Breast epithelium (tissue), 4 donors: ENCODE measurements around the gene COL5A1. TPM values are rescaled to one million over a fixed set of nuclear protein-coding genes. Genes with fewer than 3 reads are reported as not detected.
A peak's percentile ranks its signal among the peaks of the same experiment; 100 is the strongest.

Experiments used
- DNase-seq, 2 donors: peaks; one replicate each; pipeline ENCODE4 v3.0.0-alpha.2; 2019; ENCODE audit warnings: low spot score in 2 of 2
- H3K27ac ChIP-seq, 2 donors: fragments of 200-600 bp; sonication (generic) in 1 of 2; one replicate each; pipeline ENCODE4 v1.5.1; 2016 to 2019; ENCODE audit warnings: mild to moderate bottlenecking in 1 of 2
- H3K27me3 ChIP-seq, 2 donors: fragments of 200-600 bp; sonication (generic) in 1 of 2; one replicate each; pipeline versions ENCODE4 v1.5.1 to v1.6.0; 2017 to 2019; ENCODE audit warnings: control low read depth in 1 of 2, mild to moderate bottlenecking in 1 of 2
- H3K36me3 ChIP-seq: fragments of 200-600 bp; one replicate; pipeline ENCODE4 v1.5.1; 2019
- H3K4me1 ChIP-seq, 2 donors: fragments of 200-600 bp; sonication (generic); one replicate each; pipeline ENCODE4 v1.5.1; 2016 to 2019; ENCODE audit warnings: control low read depth in 1 of 2
- H3K4me3 ChIP-seq, 3 donors: fragments of 200-600 bp; sonication (generic); 1 replicate in 2 of 3; 2 replicates in 1 of 3; pipeline ENCODE4 v1.5.1; 2016 to 2019; ENCODE audit warnings: mild to moderate bottlenecking in 3 of 3, moderate library complexity in 2 of 3
- H3K9me3 ChIP-seq, 2 donors: fragments of 200-600 bp; sonication (generic) in 1 of 2; one replicate each; pipeline ENCODE4 v1.5.1; 2016 to 2019; ENCODE audit warnings: control low read depth in 1 of 2
- POLR2A ChIP-seq: fragments of 450-650 bp; IDR thresholded peaks from one replicate; pipeline ENCODE4 v1.6.1; 2016; ENCODE audit warnings: antibody characterized with exemption, mild to moderate bottlenecking, moderate library complexity
- POLR2AphosphoS5 ChIP-seq, 3 donors: sonication (generic); formaldehyde crosslinking; IDR thresholded peaks; one replicate each; pipeline ENCODE4 v1.6.1; 2017; ENCODE audit warnings: antibody characterized with exemption in 3 of 3
- intact Hi-C: fragments of 100-400 bp; cut with DNase I; formaldehyde crosslinking; loops from one replicate; pipeline ENCODE4 v1.15.1; 2023; ENCODE audit warnings: low total_unique reads
- total RNA-seq, 3 donors: library from RNA; depleted of rRNA; stranded (reverse); fragments of >200 nt; gene quantifications; one replicate each; pipeline ENCODE4 v1.1.0, GENCODE V29; 2016
- TF ChIP-seq, protein P1 (sequence below), 3 donors: fragments of 450-650 bp; IDR thresholded peaks; one replicate each; pipeline ENCODE4 v1.5.1; 2016 to 2017; ENCODE audit warnings: antibody characterized with exemption in 3 of 3, mild to moderate bottlenecking in 3 of 3, moderate library complexity in 3 of 3

Gene COL5A1
- total RNA-seq, 3 donors from 2014 or later: 12.1 to 17.0 (median 15.4) TPM

GRCh38 chr9:134604834-134605233 is 36.8 kb upstream of the COL5A1 start:
- DNase-seq: peak; percentile 11 to 43
- TF ChIP-seq POLR2AphosphoS5 (IDR thresholded peaks at IDR 0.05) (no peak), POLR2A (no peak)
- Histone ChIP-seq H3K4me1 (no peaks in the 10 kb centered on the region), H3K27ac (no peak overlapping the region), H3K36me3 (no peaks in the 10 kb centered on the region), H3K4me3 (no peak overlapping the region), H3K27me3 (no peaks in the 10 kb centered on the region), H3K9me3 (no peaks in the 10 kb centered on the region)
- intact Hi-C loops: no loop called here

DNA sequence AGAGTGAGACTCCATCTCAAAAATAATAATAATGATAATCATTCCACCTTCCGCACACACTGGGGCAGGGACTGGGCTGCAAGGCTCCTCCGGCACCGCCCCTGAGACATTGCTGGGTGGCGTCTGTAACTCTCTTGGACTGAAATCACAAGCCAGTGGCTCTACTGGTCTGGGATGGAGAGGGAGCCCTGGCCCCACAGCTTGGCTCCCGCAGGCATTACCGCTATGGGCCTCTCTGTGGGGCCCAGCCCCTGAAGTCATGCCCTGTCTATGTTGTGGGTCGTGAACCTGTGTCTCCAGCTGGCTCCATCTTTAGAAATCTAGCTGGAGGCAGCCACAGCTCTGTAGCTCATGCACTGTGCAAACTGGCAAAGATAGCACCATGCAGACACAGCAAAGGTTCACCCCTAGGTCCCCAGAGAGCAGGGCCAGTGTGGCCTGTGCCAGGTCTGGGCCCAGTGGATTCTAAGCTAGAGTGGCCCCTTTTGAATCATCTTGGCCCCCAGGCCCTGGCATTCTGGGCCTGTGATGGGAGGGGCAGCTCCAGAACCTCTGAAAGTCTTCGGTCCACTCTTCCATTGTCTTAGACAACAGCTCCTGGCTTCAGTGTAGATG is 36.1 kb upstream of the COL5A1 start:
- intact Hi-C loops: no loop called here
- Histone ChIP-seq H3K4me3 (no peak overlapping the region), H3K9me3 (no peaks in the 10 kb centered on the region), H3K27ac (no peak overlapping the region), H3K27me3 (no peaks in the 10 kb centered on the region), H3K4me1 (no peaks in the 10 kb centered on the region), H3K36me3 (no peaks in the 10 kb centered on the region)
- TF ChIP-seq POLR2AphosphoS5 (IDR thresholded peaks at IDR 0.05) (no peak), POLR2A (no peak)
- TF ChIP-seq, protein P1, sequence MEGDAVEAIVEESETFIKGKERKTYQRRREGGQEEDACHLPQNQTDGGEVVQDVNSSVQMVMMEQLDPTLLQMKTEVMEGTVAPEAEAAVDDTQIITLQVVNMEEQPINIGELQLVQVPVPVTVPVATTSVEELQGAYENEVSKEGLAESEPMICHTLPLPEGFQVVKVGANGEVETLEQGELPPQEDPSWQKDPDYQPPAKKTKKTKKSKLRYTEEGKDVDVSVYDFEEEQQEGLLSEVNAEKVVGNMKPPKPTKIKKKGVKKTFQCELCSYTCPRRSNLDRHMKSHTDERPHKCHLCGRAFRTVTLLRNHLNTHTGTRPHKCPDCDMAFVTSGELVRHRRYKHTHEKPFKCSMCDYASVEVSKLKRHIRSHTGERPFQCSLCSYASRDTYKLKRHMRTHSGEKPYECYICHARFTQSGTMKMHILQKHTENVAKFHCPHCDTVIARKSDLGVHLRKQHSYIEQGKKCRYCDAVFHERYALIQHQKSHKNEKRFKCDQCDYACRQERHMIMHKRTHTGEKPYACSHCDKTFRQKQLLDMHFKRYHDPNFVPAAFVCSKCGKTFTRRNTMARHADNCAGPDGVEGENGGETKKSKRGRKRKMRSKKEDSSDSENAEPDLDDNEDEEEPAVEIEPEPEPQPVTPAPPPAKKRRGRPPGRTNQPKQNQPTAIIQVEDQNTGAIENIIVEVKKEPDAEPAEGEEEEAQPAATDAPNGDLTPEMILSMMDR (IDR thresholded peaks at IDR 0.05): no peak
- no peak for DNase-seq

DNA sequence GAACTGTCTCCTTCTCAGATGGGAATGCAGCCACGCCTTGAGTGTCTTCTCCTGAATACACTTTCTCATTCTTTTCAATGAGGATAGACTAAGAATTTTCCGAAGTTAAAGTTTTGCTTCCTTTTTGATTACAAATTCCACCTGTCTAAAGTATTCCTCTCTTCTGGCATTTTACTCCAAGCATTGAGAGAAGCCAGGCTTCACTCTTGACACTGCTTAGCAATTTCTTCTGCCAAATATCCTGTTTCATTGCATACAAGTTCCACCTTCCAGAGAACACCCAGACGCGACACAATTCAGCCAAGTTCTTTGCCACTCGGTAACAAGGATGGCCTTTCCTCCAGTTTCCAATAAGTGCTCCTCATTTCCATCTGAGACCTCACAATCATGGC is 35.6 kb upstream of the COL5A1 start:
- Histone ChIP-seq H3K4me3 (no peak overlapping the region), H3K27ac (no peak overlapping the region), H3K4me1 (no peaks in the 10 kb centered on the region), H3K36me3 (no peaks in the 10 kb centered on the region), H3K9me3 (no peaks in the 10 kb centered on the region), H3K27me3 (no peaks in the 10 kb centered on the region)
- DNase-seq: no peak
- intact Hi-C loops: no loop called here
- TF ChIP-seq POLR2AphosphoS5 (IDR thresholded peaks at IDR 0.05) (no peak), POLR2A (no peak)

GRCh38 chr9:134606951-134607731 is 34.5 kb upstream of the COL5A1 start:
- Histone ChIP-seq H3K4me3 (no peak overlapping the region), H3K4me1 (no peaks in the 10 kb centered on the region), H3K36me3 (no peaks in the 10 kb centered on the region), H3K9me3 (peaks cover 0 to 4% of the 10 kb centered on the region in 2 donors), H3K27me3 (no peaks in the 10 kb centered on the region), H3K27ac (no peak overlapping the region)
- intact Hi-C loops: no loop called here
- peak in 1 of 2 donors; percentile 47 for DNase-seq
- TF ChIP-seq, protein P1 (IDR thresholded peaks at IDR 0.05): no peak
- no peak for TF ChIP-seq POLR2AphosphoS5 (IDR thresholded peaks at IDR 0.05)
- TF ChIP-seq POLR2A: no peak

DNA sequence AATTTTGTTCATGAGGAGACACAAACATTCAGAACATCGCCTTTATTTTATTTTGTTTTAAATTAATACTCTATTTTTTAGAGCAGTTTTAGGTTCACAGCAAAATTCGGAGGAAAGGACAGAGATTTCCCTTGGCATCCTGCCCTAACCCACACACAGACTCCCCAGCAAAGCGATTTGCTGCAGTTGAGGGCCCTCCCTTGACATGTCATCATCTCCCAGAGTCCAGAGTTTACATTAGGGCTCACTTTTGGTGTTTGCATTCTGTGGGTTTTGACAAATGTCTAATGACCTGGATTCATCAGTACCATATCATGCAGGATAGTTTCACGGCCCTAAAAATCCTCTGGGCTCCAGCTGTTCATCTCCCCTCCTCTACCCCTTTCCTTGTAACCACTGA is 33.6 kb upstream of the COL5A1 start:
- Histone ChIP-seq H3K27me3 (no peaks in the 10 kb centered on the region), H3K9me3 (peaks cover 0 to 13% of the 10 kb centered on the region in 2 donors), H3K36me3 (no peaks in the 10 kb centered on the region), H3K4me3 (no peak overlapping the region), H3K4me1 (no peaks in the 10 kb centered on the region), H3K27ac (no peak overlapping the region)
- intact Hi-C loops: loop anchor here (1.0 kb wide), 1 partner anchor 30 kb away; no protein-coding TSS in a partner anchor
- TF ChIP-seq POLR2AphosphoS5 (IDR thresholded peaks at IDR 0.05) (no peak), POLR2A (no peak)
- TF ChIP-seq, protein P1 (IDR thresholded peaks at IDR 0.05): no peak
- DNase-seq: no peak

DNA sequence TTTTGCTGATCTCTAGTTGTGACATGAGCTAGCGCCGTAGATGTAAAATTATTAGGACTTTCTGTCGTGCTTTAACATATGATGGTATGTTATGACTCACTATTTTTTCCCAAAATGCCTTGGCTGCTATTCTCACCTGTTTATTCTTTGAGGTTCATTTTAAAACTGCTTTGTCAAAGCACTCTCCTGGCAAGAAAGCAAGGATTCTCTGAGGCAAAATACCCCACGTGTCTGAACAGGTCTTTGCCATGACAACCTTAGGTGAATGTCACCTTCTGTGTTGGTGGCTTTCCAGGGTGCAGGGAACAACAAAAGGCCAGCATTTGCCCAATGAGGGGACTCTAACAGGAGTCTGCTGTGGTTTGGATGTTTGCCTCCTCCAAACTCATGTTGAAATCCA is 30.6 kb upstream of the COL5A1 start:
- peaks cover 0 to 14% of the 10 kb centered on the region in 2 donors for H3K9me3 ChIP-seq

More for the DNA sequence above, 30.6 kb upstream of the COL5A1 start:
- Histone ChIP-seq H3K4me3 (no peak overlapping the region), H3K36me3 (no peaks in the 10 kb centered on the region), H3K27me3 (no peaks in the 10 kb centered on the region), H3K4me1 (no peaks in the 10 kb centered on the region), H3K27ac (peak overlapping the region in 1 of 2 donors; percentile 33)
- no peak for TF ChIP-seq POLR2A
- TF ChIP-seq POLR2AphosphoS5 (IDR thresholded peaks at IDR 0.05): no peak
- TF ChIP-seq, protein P1 (IDR thresholded peaks at IDR 0.05): no peak
- DNase-seq: peak; percentile 49 to 78
- intact Hi-C loops: no loop called here
